Upper lobe of right lung (tissue), 1 donor: ENCODE results near the gene SLC17A1. TPM values are rescaled to one million over a fixed set of nuclear protein-coding genes. Genes with fewer than 3 reads are reported as not detected.

ENCODE experiments used
- ATAC-seq: fragments of 200-7000 bp; cut with Tn5 transposase; one replicate; pipeline ENCODE4 v1.9.1; 2020; ENCODE audit warnings: mild to moderate bottlenecking, moderate library complexity
- DNase-seq: peaks from one replicate; pipeline ENCODE4 v3.0.0-alpha.2; 2020
- H3K27ac ChIP-seq: fragments of 200-600 bp; one replicate; pipeline ENCODE4 v1.8.0; 2022
- H3K27me3 ChIP-seq: fragments of 200-600 bp; one replicate; pipeline ENCODE4 v1.8.0; 2022; ENCODE audit warnings: mild to moderate bottlenecking
- H3K36me3 ChIP-seq: fragments of 200-600 bp; one replicate; pipeline ENCODE4 v1.8.0; 2022
- H3K4me1 ChIP-seq: fragments of 200-600 bp; one replicate; pipeline ENCODE4 v1.8.0; 2022
- H3K4me3 ChIP-seq: fragments of 200-600 bp; one replicate; pipeline ENCODE4 v1.8.0; 2022; ENCODE audit warnings: mild to moderate bottlenecking
- H3K9me3 ChIP-seq: fragments of 200-600 bp; one replicate; pipeline ENCODE4 v1.8.0; 2022
- intact Hi-C: fragments of 100-400 bp; cut with DNase I; formaldehyde crosslinking; loops from one replicate; pipeline ENCODE4 v1.11.0; 2022
- total RNA-seq: library from RNA; stranded (reverse); fragmentation: NEBNext Ultra II Directional; extraction: Animal tissue kit (Norgen Biotek cat#: 25700); gene quantifications from one replicate; pipeline ENCODE4 v1.2.1, GENCODE V29; 2021
- TF ChIP-seq, protein P1 (sequence below): fragments of 200-600 bp; IDR thresholded peaks from one replicate; pipeline ENCODE4 v1.8.0; 2022; ENCODE audit warnings: antibody characterized with exemption
- donor health status: DM: no; HTN: yes; CAD: no; lungs with severe emphysema.

Gene SLC17A1
- total RNA-seq, 1 donor from 2014 or later: not detected

DNA sequence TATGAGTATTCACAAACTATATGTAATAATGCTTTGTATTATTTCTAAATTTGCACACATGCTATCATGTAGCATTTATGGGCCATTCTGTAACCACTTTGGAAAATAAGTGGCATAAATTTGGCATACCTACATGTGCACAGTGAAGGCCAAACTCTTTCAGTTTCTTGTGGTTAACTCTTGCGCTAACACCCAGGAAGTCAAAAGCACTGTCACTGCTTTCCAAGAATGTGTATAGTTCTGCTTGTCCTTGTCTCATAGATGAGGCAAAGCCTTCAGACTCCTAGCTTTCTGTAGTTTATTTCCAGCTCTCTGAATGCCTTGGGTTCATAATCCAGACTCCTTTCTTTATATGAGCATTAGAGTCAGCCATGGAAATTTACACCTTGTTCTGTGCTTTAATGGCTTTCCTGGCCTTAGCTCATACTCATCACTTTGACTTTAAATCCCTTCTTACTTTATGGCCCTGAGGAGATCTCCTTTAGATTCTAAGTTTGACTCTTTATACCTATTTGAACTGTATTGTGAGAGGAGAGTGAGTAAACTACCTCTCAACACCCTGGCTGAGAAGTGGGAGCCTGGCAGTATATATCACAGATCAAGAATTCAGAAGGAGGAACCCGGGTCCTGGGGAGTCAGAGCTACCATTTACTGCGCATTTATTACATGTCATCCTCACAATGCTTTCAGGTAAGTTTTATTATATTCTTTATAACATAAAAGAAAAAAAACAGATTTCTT lies 43.1 kb upstream of the SLC17A1 start:
- Histone ChIP-seq H3K4me1 (no peaks in the 10 kb centered on the region), H3K27me3 (no peaks in the 10 kb centered on the region), H3K36me3 (no peaks in the 10 kb centered on the region), H3K9me3 (no peaks in the 10 kb centered on the region), H3K4me3 (no peak overlapping the region), H3K27ac (no peak overlapping the region)
- peak; percentile 61 for ATAC-seq
- TF ChIP-seq, protein P1, sequence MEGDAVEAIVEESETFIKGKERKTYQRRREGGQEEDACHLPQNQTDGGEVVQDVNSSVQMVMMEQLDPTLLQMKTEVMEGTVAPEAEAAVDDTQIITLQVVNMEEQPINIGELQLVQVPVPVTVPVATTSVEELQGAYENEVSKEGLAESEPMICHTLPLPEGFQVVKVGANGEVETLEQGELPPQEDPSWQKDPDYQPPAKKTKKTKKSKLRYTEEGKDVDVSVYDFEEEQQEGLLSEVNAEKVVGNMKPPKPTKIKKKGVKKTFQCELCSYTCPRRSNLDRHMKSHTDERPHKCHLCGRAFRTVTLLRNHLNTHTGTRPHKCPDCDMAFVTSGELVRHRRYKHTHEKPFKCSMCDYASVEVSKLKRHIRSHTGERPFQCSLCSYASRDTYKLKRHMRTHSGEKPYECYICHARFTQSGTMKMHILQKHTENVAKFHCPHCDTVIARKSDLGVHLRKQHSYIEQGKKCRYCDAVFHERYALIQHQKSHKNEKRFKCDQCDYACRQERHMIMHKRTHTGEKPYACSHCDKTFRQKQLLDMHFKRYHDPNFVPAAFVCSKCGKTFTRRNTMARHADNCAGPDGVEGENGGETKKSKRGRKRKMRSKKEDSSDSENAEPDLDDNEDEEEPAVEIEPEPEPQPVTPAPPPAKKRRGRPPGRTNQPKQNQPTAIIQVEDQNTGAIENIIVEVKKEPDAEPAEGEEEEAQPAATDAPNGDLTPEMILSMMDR: no peak
- intact Hi-C loops: no loop called here
- no peak for DNase-seq

DNA sequence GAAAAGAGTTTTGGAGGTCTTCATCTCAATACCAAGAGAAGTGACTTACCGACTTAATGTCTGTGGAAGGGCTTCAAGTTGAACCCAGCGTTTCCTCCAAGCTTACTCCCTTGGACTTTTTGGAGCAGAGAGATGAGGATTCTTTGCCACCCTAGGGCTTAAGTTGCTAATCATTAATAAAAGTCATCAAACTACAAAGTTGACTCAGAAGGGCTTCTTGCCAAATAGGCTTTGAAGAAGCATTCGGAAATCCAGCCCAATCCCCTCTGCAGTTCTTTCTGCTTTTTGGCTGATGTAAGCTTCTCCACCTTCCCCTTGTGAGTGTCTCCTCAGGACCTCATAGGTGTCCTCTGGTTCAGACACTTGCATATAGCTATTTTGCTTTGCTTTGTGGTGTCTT lies 42.3 kb upstream of the SLC17A1 start, which contains the start of gene SLC17A3:
Gene SLC17A3 (minus strand): TSS at position 126 of the 400 bp plus-strand sequence. CDS start 5,856 bp downstream, outside the sequence.
- H3K4me3 ChIP-seq: no peak within 1 kb of the TSS
- DNase-seq: no peak
- H3K36me3 ChIP-seq: no peaks in the 10 kb centered on the region
- no peaks in the 10 kb centered on the region for H3K9me3 ChIP-seq
- H3K4me1 ChIP-seq: no peaks in the 10 kb centered on the region
- intact Hi-C loops: no loop called here
- ATAC-seq: no peak
- H3K27me3 ChIP-seq: no peaks in the 10 kb centered on the region
- TF ChIP-seq, protein P1: no peak
- no peak within 1 kb of the TSS for H3K27ac ChIP-seq

DNA sequence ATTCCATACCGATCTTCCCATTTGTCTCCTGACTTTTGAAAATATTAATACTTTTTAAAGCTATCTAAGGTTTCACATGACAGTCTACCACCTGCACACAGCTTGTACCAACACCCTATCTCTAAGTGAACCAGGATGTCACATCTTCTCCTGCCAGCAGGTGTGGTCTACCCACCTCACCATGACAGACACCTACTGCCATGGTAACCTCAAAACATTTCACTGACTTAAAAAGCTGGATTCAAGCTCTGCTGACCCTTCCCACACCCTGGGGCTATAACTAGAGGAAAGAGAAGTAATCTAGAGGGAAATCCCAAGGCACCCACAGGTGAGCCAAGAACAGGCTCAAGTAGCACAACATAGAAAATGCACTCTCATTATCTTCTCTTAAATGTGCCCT lies 41.0 kb upstream of the SLC17A1 start:
- TF ChIP-seq, protein P1: no peak
- intact Hi-C loops: no loop called here
- Histone ChIP-seq H3K27ac (no peak overlapping the region), H3K4me3 (no peak overlapping the region), H3K36me3 (no peaks in the 10 kb centered on the region), H3K4me1 (no peaks in the 10 kb centered on the region), H3K9me3 (no peaks in the 10 kb centered on the region), H3K27me3 (no peaks in the 10 kb centered on the region)
- DNase-seq: no peak
- ATAC-seq: no peak

DNA sequence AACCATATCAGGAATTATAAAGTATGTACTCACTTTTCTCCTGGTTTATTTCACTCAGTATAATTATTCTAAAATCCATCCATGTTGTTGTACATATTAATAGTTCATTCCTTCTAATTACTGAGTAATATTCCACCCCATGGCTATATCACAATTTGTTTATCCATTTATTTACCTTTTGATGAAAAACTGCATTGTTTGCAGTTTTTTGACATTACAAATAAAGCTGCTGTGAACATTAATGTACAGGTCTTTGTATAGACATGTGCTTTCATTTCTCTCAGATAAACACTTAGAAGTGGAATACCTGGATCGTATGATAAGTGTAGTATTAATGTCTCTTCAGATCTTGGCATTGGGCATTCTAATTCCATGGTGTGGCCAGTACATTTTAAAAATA lies 38.0 kb upstream of the SLC17A1 start:
- no peak for ATAC-seq

DNA sequence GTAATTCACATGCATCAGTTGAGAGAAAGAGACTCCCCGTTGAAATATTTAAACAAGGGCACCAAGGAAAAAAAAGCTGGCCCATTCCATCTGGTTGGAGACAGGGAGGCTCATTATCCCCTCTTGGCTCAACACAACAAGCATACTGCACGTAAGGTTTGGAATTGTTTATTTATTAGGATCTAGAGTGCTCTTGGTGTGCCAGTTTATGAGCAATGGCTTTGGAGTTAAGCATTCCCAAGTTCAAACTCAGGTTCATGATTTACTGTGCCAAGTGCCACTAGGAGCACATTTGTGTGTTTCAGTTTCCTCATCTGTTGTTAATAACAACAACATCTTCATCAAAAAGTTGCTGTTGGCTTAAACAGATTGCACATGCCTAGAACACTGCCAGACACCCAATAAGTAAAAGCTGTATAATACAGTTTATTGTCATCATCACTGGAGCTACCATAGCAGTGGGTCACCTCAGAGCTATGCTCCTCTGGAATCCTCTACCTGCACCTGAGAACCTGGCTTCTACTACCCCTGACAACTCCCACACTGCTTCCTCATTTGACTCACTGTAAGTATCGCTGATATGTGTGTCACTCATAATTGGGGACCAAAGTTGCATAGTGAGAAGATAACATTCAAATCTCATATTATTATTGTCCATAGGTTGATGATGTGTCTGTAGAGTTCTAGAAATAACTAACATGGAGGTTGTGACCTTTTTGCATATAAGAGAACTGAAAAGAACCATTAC lies 36.8 kb upstream of the SLC17A1 start:
- H3K27me3 ChIP-seq: no peaks in the 10 kb centered on the region
- TF ChIP-seq, protein P1: no peak
- H3K9me3 ChIP-seq: no peaks in the 10 kb centered on the region
- ATAC-seq (no peak), DNase-seq (no peak)
- intact Hi-C loops: no loop called here
- H3K27ac ChIP-seq: no peak overlapping the region
- H3K4me3 ChIP-seq: no peak overlapping the region
- no peaks in the 10 kb centered on the region for H3K36me3 ChIP-seq
- H3K4me1 ChIP-seq: no peaks in the 10 kb centered on the region

More for the DNA sequence above, 38.0 kb upstream of the SLC17A1 start:
- H3K36me3 ChIP-seq: no peaks in the 10 kb centered on the region
- no peak overlapping the region for H3K4me3 ChIP-seq
- intact Hi-C loops: no loop called here
- H3K27ac ChIP-seq: no peak overlapping the region
- no peaks in the 10 kb centered on the region for H3K4me1 ChIP-seq
- no peaks in the 10 kb centered on the region for H3K27me3 ChIP-seq
- no peaks in the 10 kb centered on the region for H3K9me3 ChIP-seq
- TF ChIP-seq, protein P1: no peak
- no peak for DNase-seq
